ENCODE data around the gene ANO9.
"Not testable (repeated sequence)": the region's sequence is repeated elsewhere in the genome, so short reads cannot be mapped to it uniquely, and the experiment has no call there.

Gene ANO9

DNA sequence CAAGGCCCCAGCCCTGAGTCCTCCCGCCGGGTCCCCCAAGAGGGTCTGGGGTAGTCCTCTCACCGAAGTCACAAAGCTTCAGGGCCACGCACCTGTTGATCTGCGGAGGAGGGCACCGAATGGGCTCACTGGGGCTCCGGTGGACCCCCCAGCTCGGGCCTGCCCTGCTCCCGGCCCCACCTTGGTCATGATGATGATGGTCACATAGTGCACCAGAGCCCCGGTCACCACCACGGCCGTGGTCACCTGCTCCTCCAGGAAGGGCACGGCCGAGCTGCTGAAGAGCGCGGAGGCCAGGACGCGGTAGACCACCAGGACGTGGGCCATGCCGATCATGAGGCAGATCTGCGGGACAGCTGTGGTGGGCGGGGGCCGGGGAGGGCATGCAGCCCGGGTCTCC lies 13.5 kb downstream of the ANO9 start:
- Histone ChIP-seq H3K4me2 (ENCODE audit: low read length) (no peak overlapping the region), H3K27me3 (ENCODE audit: control insufficient read depth, insufficient read depth, low read length) (peaks cover 19% of the 10 kb centered on the region), H3K9ac (ENCODE audit: low read depth, low read length) (no peak overlapping the region), H3K4me3 (ENCODE audit: low read length) (no peak overlapping the region), H3K4me1 (ENCODE audit: control insufficient read depth, insufficient read depth, low read length) (no peaks in the 10 kb centered on the region), H3K36me3 (ENCODE audit: insufficient read depth, low read length) (no peaks in the 10 kb centered on the region), H3K9me3 (replicated peaks; ENCODE audit: low read length) (no peaks in the 10 kb centered on the region)

DNA sequence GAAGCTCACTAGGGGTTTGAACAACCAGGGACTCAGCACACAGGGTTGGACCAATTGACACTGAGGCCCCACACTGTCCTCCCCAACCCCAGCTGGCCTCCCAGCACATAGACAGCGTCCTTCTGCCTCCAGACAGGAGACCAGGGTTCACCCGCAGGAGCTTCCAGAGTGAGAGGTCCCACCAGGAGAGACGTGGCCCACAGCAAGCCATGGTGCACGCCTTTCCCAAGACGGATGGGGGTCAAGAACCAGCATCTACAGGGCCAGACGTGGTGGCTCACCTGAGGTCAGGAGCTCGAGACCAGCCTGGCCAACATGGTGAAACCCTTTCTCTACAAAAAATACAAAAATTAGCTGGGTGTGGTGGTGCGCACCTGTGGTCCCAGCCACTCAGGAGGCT lies 15.0 kb downstream of the ANO9 start:
- no peak overlapping the region for H3K9ac ChIP-seq (ENCODE audit: low read depth, low read length)
- H3K9me3 ChIP-seq (replicated peaks; ENCODE audit: low read length), result no peaks in the 10 kb centered on the region
- no peak overlapping the region for H3K4me2 ChIP-seq (ENCODE audit: low read length)
- no peaks in the 10 kb centered on the region for H3K4me1 ChIP-seq (ENCODE audit: control insufficient read depth, insufficient read depth, low read length)
- H3K4me3 ChIP-seq (ENCODE audit: low read length), result no peak overlapping the region
- no peaks in the 10 kb centered on the region for H3K36me3 ChIP-seq (ENCODE audit: insufficient read depth, low read length)
- peaks cover 16% of the 10 kb centered on the region for H3K27me3 ChIP-seq (ENCODE audit: control insufficient read depth, insufficient read depth, low read length)

DNA sequence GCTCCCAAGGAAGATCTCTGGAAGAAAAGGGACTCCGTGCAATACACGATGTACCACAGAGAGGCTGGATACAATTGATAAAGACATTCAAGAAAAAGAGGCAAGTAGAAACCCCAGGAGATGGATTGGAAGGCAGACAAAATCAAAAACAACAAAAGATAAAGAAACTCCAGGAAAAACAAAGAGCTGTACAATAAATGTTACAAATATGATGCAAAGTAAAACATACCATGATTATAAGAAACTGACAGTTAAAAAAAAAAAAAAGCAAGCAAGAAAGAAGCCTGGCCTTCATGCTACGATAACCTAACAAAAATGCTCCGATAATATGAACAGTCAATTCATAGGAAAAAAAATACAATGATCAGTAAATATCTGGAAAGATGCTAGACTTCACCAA lies 16.5 kb downstream of the ANO9 start:
- peaks cover 16% of the 10 kb centered on the region for H3K27me3 ChIP-seq (ENCODE audit: control insufficient read depth, insufficient read depth, low read length)
- H3K36me3 ChIP-seq (ENCODE audit: insufficient read depth, low read length), result no peaks in the 10 kb centered on the region
- H3K4me1 ChIP-seq (ENCODE audit: control insufficient read depth, insufficient read depth, low read length), result no peaks in the 10 kb centered on the region
- H3K9ac ChIP-seq (ENCODE audit: low read depth, low read length), result no peak overlapping the region
- H3K4me2 ChIP-seq (ENCODE audit: low read length), result no peak overlapping the region
- H3K9me3 ChIP-seq (replicated peaks; ENCODE audit: low read length), result no peaks in the 10 kb centered on the region
- no peak overlapping the region for H3K4me3 ChIP-seq (ENCODE audit: low read length)

DNA sequence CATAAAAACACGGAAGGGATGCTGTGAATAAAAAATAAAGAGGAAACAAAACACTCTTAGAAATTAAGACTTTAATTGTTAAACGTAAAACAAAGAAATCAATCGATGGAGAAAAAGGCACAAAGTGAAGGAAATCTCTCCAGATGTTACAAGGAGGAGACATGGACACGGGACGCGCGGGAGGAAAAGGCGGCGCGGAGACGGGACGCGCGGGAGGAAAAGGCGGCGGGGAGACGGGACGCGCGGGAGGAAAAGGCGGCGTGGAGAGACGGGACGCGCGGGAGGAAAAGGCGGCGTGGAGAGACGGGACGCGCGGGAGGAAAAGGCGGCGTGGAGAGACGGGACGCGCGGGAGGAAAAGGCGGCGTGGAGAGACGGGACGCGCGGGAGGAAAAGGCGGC lies 17.0 kb downstream of the ANO9 start:
- not testable (repeated sequence) for H3K4me2 ChIP-seq (ENCODE audit: low read length); H3K4me3 ChIP-seq (ENCODE audit: low read length); H3K4me1 ChIP-seq (ENCODE audit: control insufficient read depth, insufficient read depth, low read length); H3K36me3 ChIP-seq (ENCODE audit: insufficient read depth, low read length); H3K9me3 ChIP-seq (replicated peaks; ENCODE audit: low read length); H3K9ac ChIP-seq (ENCODE audit: low read depth, low read length)
- peaks cover 20% of the 10 kb centered on the region for H3K27me3 ChIP-seq (ENCODE audit: control insufficient read depth, insufficient read depth, low read length)

DNA sequence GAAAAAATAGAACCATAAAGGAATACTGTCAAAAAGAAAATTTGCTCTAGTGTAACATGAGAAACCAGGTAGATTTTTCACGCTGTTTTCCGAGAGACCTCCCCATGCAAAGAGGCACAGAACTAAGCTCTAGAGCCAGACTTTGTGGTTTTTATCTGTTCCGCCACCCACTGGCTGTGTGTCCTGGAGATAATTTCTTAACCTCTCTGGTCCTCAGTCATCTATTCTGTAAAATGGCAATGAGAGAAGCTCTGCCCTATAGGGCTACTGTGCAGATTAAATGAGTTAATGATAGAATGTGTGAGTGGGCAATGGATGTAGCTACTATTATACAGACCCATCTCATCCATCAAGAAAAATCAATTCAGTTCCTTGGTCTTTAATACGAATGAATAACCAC lies 17.6 kb downstream of the ANO9 start:
- Histone ChIP-seq H3K9ac (ENCODE audit: low read depth, low read length) (no peak overlapping the region), H3K36me3 (ENCODE audit: insufficient read depth, low read length) (no peaks in the 10 kb centered on the region), H3K4me1 (ENCODE audit: control insufficient read depth, insufficient read depth, low read length) (no peaks in the 10 kb centered on the region), H3K4me2 (ENCODE audit: low read length) (no peak overlapping the region), H3K4me3 (ENCODE audit: low read length) (no peak overlapping the region), H3K27me3 (ENCODE audit: control insufficient read depth, insufficient read depth, low read length) (peaks cover 25% of the 10 kb centered on the region), H3K9me3 (replicated peaks; ENCODE audit: low read length) (no peaks in the 10 kb centered on the region)

DNA sequence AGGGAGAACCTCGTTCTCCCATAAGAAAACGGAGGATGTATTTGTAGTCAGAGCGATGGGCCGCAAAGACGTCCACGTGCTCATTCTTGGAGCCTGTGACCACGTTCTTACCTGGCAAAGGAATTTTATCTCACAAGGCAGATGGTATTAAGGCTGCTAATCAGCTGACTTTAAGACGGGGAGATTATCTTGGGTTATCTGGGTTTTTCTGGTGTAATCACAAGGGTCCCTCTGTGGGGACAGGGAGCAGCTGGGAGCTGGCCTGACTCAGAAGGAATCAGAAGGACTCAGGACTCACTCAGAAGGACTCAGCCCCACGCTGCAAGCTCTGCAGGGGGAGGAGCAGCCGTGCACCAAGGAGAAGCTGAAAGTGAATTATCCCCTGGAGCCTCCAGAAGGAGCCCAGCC lies 19.6 kb downstream of the ANO9 start:
- Histone ChIP-seq H3K4me1 (ENCODE audit: control insufficient read depth, insufficient read depth, low read length) (no peaks in the 10 kb centered on the region), H3K4me3 (ENCODE audit: low read length) (no peak overlapping the region), H3K36me3 (ENCODE audit: insufficient read depth, low read length) (no peaks in the 10 kb centered on the region), H3K4me2 (ENCODE audit: low read length) (no peak overlapping the region), H3K27me3 (ENCODE audit: control insufficient read depth, insufficient read depth, low read length) (peaks cover 45% of the 10 kb centered on the region), H3K9me3 (replicated peaks; ENCODE audit: low read length) (no peaks in the 10 kb centered on the region), H3K9ac (ENCODE audit: low read depth, low read length) (no peak overlapping the region)

DNA sequence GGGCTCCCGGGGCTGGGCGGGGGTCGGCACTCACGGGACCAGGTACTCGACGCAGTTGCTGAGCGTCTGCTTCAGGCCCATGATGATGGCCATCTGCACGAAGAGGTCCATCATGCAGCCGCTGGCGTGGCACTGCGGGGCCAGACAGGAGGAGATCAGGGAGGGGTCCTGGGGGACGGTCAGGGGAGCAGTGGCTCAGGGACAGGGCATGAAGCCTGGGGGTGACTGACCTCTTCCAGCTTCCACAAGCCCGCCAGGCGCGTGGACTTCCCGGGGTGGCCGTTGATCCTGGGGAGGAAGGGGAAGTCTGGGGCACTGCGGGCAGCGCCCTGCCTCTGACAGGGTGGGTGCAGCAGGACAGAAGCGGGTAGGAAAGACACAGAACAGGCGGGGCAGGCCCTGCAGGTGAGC lies 20.9 kb downstream of the ANO9 start:
- H3K9ac ChIP-seq (ENCODE audit: low read depth, low read length), result no peak overlapping the region
- H3K36me3 ChIP-seq (ENCODE audit: insufficient read depth, low read length), result no peaks in the 10 kb centered on the region
- no peaks in the 10 kb centered on the region for H3K9me3 ChIP-seq (replicated peaks; ENCODE audit: low read length)
- H3K4me1 ChIP-seq (ENCODE audit: control insufficient read depth, insufficient read depth, low read length), result peaks cover 8% of the 10 kb centered on the region
- no peak overlapping the region for H3K4me2 ChIP-seq (ENCODE audit: low read length)
- no peak overlapping the region for H3K4me3 ChIP-seq (ENCODE audit: low read length)
- peaks cover 46% of the 10 kb centered on the region for H3K27me3 ChIP-seq (ENCODE audit: control insufficient read depth, insufficient read depth, low read length)

DNA sequence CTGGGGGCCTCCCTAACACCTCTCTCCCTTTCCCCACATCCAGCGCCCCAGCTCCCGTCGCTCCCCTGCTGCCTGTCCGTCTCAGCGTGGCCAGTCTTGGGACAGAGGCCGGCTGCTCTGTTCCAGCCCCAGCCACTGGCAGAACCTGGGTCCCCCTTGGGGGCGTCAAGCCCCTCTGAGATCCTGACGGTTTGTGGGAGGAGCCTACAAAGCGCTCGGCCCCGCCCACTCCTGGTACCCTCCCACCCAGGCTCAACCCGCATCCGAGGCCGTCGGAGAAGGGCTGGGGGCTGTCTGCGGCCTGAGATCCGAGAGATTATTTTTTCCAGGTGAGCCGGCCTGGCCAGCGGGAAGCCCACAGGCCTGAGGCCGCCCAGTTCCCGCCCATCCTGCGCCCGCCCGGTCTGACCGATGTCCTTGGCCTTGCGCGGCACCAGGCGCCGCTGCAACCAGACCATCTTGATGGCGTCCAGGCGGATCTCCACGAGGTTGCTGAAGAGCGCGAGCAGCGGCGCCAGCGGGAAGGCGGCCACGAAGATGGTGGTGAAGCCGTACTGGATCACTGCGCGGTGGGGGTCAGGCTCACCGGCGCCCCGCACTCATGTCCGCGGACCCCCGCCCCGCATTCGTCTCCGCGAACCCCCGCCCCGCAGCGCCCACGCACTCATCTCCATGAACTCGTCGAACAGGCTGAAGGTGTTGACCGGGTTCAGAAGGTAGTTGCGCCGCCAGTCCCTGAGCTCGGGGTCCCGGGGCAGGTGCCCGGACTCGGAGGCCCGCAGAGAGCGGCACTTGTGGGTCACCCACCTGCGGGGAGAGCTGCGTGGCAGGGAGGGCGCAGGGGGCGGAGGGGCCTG lies 21.5 kb downstream of the ANO9 start:
- H3K9ac ChIP-seq (ENCODE audit: low read depth, low read length), result no peak overlapping the region
- no peak overlapping the region for H3K4me2 ChIP-seq (ENCODE audit: low read length)
- H3K36me3 ChIP-seq (ENCODE audit: insufficient read depth, low read length), result no peaks in the 10 kb centered on the region
- H3K27me3 ChIP-seq (ENCODE audit: control insufficient read depth, insufficient read depth, low read length), result peaks cover 46% of the 10 kb centered on the region
- peaks cover 13% of the 10 kb centered on the region for H3K4me1 ChIP-seq (ENCODE audit: control insufficient read depth, insufficient read depth, low read length)
- H3K4me3 ChIP-seq (ENCODE audit: low read length), result no peak overlapping the region
- H3K9me3 ChIP-seq (replicated peaks; ENCODE audit: low read length), result no peaks in the 10 kb centered on the region

DNA sequence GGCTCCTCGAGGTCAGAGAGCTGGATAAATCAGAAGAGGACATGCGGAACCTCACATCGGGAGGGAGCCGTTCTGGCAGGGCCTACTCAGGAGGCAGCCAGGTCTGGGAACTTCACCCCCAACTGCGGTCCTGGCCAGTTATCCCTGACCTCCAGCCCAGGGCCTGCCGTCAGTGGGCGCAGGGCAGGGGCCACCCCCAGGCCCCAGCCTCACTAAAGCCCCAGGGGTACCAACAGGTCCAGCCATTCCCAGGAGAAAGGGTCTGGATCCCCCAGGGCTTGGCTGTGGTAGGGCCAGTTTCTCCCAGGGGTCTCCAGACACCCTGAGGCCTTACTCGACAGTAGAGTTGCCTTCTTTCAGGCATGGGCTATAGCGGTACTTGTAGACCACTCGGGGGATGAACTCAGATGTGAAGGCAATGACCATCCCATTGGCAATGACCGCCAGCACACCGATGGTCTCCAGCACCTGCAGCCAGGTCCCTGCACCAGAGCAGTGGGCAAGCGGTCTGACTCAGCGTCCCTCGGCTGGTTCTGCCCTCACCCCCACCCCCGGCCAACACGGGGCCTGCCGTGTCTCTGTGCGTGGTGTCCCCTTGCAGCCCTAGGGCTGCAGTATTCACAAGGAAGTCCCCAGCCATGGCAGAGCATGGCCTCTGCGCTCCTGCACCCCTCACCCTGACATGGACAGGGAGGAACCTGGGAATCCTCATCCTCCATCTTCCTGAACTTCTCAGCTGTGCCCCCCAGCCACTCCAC lies 22.4 kb downstream of the ANO9 start:
- Histone ChIP-seq H3K9ac (ENCODE audit: low read depth, low read length) (no peak overlapping the region), H3K4me1 (ENCODE audit: control insufficient read depth, insufficient read depth, low read length) (peaks cover 20% of the 10 kb centered on the region), H3K4me3 (ENCODE audit: low read length) (no peak overlapping the region), H3K36me3 (ENCODE audit: insufficient read depth, low read length) (no peaks in the 10 kb centered on the region), H3K27me3 (ENCODE audit: control insufficient read depth, insufficient read depth, low read length) (peaks cover 42% of the 10 kb centered on the region), H3K4me2 (ENCODE audit: low read length) (no peak overlapping the region), H3K9me3 (replicated peaks; ENCODE audit: low read length) (no peaks in the 10 kb centered on the region)

DNA sequence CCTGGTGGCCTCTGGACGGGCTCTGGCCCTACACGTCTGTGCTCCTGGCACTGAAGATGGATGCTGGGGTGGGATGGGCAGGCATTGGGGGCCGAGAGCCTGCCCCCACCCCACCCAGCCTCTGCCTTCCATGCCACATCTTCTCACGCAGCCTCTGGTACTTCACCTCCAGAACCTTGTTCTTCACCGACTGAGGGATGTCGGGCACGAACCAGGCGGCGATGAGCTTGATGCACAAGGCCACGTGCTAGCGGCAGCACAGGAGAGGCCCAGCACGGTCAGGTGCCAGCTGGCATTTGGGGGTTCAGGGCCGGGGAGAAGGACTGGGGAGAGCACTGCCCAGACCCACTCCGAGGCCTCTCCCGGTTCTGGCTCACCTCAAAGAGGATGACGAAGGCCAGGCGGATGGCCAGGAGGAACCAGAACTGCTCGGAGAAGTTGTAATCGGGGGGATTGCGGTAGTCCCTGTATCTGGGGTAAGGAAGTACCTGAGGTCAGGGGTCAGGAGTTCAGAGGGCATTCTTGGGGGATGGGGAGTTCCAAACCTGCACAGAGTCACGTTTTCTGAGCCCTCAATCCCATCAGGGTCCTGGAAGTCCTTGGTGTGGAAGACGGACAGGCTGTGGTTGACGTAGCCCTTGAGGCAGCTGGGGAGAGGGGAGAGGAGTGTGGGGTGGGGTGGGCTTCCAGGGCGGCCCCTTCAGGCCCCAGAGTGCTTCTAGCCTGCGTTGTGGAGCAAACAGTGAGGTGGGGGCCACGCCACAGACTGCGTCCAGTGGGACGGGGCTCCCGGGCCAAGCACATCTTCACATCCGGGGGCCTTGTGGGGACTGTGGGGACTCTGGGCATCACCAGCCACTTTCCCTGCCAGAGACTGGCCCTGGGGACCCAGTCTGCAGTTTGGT lies 23.2 kb downstream of the ANO9 start:
- peaks cover 20% of the 10 kb centered on the region for H3K4me1 ChIP-seq (ENCODE audit: control insufficient read depth, insufficient read depth, low read length)
- no peak overlapping the region for H3K9ac ChIP-seq (ENCODE audit: low read depth, low read length)
- peaks cover 37% of the 10 kb centered on the region for H3K27me3 ChIP-seq (ENCODE audit: control insufficient read depth, insufficient read depth, low read length)

DNA sequence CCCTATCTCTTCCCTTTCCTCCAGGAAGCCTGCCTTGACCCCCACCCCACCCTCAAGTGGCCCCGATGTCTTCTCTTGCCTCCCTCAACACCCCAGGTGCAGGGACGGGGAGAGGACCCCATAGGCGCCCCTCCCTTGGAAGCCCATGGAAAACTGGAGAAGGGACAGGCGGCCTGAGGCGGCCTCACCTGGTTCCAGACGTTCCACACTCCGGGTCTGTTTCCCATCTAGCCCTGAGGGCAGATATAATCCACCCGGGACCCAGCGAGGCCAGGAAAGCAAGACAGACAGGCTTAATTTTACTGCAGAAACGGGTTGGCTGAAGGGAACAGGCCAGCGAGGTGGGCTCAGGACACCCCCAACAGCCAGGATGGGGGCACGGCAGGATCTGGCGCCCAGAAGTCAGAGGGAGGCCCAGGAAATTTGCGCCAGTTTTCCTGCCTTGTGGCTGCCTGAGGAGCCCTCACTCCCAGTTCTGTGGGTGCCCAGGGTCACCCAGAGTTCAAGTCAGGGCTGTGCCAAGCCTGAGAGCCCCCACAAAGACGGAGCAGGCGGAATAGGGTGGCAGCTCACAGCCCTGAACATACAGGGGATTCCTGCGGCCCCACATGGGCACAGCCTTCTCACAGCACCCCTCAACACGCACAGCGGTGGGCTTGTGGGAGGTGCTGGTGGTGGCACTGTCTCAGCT lies 24.0 kb downstream of the ANO9 start:
- Histone ChIP-seq H3K4me1 (ENCODE audit: control insufficient read depth, insufficient read depth, low read length) (peaks cover 20% of the 10 kb centered on the region), H3K4me3 (ENCODE audit: low read length) (no peak overlapping the region), H3K9me3 (replicated peaks; ENCODE audit: low read length) (no peaks in the 10 kb centered on the region), H3K36me3 (ENCODE audit: insufficient read depth, low read length) (no peaks in the 10 kb centered on the region), H3K9ac (ENCODE audit: low read depth, low read length) (no peak overlapping the region), H3K27me3 (ENCODE audit: control insufficient read depth, insufficient read depth, low read length) (peaks cover 37% of the 10 kb centered on the region), H3K4me2 (ENCODE audit: low read length) (peak overlapping the region; percentile 92)

More for the DNA sequence above, 23.2 kb downstream of the ANO9 start:
- Histone ChIP-seq H3K4me2 (ENCODE audit: low read length) (no peak overlapping the region), H3K9me3 (replicated peaks; ENCODE audit: low read length) (no peaks in the 10 kb centered on the region), H3K4me3 (ENCODE audit: low read length) (no peak overlapping the region), H3K36me3 (ENCODE audit: insufficient read depth, low read length) (no peaks in the 10 kb centered on the region)

All from skeletal muscle satellite cell (primary cell).